NCI-H1092 (cell line): ENCODE measurements around the gene TNFRSF13B.
"Not testable (repeated sequence)": the region's sequence is repeated elsewhere in the genome, so short reads cannot be mapped to it uniquely, and the experiment has no call there.

Experiments
- DNase-seq: peaks from one replicate; lab custom pipeline; 2025; lab: John Stamatoyannopoulos, UW

Gene TNFRSF13B

DNA sequence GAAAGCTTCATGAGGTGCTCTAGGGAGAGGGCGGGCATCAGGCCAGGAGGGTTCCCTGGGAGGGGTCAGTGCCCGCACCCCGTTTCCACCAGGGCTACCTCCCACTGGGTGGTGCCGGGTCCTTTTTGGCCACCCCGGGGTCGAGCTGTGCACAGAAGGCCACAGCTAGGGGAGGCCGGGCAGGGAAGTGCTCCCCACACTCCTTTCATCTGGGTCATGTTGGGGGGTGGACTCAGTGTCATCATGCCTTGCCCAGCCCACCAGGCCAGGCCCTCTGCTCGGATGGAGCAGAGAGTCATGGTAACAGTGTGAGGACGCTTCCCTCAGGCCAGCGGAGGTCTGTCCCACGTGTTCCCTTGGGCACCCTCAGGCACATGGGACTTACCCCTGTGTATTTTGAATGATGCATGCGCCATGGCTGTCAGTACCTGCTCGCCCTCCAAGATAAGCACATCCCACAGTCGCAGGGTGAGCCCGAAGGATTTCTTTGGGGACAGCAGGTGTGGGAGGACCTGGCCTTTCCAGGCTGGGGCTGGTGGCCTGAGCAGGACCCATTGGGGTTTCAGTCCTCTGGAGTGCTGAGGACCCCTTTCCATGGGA, 46.4 kb downstream of the TNFRSF13B start:
- no peak for DNase-seq

DNA sequence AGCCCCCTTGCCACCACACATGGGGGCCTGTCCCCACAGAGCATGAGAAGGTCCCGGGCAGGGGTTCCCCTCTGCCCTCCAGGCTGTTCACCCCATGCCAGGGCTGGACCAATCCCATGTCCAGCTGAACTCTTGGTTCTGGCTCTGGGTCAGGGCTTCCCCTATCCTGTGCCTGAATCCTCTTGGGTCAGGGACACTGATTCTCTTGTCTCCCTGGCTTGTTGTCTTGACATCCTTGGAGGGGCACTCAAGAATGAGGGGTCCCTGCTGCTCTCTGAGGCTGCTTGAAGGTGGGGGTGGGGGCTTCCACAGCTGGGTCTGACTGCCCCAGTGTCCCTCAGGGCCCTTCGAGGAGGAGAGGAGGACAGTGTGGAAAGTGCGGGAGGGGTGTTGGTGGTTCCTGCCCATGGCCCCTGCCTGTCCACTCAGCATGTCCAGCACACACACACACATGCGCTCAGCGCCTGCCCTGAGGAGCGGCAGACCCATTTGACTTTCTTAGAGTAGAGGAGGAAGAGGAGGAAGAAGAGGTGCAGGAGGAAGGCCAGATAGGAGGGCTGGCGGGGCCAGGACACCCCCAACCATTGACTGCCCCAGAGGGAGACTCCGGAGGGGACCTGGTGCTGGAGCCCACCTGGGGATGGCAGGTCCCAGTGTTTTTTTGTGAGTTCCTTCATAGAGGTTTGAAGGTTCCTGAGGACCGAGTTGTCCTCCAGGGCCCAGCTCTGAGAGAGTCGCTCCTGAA, 47.0 kb downstream of the TNFRSF13B start:
- DNase-seq, result no peak

DNA sequence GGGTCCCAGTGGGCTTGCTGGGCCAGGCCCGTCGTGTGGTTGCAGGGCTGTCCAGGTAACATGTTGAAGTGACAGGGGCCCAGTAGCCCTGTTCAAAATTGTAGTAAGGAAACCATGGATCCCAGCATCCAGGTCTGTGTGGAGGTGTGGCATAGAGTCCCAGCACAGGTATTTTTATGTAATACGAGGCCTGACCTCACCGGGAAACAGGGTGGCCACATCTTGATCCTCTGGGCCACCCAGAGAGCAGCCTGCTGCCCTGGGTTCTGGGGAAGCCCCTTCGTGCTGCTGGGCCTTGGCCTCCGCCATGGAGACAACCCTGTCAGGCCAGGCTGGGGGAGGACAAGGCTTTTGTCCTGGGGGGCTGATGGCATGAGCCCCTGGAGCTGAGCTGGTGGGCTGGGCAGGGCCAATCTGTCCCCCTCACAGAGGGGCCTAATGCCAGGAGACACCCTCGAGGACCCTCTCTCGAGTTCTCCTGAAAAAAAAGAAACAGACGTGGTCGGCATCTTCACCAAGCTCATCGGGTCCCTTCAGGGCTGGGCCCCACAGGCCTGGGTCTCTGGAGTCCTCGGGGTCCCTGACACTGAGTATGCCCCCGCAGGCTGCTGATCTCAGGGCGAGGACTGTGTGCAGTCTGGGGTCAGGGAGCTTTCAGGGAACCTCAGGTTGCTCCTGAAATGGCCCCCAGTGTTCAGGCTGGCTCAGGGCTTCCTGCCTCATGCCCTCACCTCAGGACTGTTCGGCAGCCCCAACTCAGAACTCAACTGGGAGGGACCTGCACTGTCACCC, 47.8 kb downstream of the TNFRSF13B start:
- no peak for DNase-seq

DNA sequence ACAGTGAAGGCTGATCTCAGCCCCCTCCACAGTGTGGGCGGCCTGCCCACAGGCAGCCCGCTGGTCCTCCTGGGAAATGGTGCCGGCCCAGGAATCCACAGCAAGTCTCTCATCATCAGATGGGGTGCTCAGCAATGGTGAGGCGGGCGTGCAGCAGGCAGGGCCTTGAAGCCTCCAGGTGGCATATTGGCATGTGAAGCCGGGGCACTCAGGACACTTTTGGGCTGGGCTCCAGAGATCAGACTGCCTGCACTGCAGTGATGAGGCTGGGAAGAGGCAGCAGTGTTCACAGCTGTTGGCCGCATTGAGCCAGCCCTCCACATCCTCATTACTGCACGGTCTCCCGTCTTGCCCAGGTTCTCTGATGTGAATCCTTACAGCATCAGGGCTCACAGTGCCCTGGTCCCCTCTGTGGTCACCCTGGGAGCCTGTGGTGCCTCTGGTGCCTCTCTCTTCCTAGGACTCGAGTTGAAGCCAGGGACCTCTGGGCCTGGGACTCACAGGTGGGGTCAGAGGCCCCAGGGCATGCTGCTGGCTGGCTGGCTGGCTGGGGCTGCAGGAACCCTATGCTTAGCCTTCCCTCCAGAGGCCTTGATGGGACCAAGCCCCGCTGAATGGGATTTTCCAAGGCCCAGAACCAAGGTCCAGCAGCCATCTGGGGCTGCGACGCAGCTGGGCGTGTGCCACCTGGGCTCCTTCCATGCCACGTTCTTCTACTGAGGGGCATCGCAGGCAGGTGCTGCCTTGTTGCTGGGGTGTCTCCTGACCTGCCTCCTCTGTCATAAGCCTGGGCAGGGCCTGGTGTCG, 48.6 kb downstream of the TNFRSF13B start:
- DNase-seq, result no peak

DNA sequence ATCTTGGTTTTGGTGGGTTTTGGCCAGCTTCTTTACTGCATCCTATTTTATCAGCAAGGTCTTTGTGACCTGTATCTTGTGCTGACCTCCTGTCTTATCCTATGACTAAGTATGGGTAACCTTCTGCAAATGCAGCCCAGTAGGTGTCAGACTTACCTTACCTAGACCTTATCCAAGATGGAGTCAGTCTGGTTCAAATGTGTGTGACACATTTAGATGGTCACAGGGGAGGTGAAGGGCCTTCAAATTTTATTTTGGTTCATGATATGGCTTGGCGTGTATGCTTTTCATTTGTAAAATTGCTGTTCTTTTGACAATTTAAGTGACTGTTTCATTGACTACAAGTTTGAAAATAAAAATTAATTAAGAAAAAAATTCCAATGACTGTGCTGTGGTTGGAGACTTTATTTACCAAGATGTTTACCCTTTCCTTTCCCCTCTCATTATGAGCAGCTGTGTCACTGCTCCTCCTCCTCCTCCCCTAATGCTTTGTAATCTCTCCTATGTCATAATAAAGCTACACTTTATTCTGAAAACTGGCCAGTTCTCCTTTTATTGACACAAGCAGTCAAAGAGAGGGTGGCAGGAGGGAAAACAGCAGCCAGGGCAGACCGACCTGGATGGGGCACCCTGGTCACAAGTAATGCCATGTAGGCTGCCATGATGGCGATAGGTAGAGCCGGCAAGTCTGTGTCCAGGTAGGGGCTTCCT, 49.4 kb downstream of the TNFRSF13B start:
- DNase-seq, result no peak

DNA sequence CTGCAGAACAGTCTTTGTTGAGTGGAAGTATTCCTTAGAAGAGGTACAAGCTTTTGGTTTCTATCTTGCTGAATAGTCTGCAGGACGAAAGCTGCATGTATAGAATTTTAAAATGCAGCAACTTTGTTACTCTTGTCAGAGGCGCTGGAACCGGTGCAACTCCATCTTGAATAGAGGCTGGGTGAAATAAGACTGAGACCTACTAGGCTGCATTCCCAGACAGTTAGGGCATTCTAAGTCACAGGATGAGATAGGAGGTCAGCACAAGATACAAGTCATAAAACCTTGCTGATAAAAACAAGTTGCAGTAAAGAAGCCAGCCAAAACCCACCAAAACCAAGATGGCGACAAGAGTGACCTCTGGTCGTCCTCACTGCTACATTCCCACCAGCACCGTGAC, 50.5 kb downstream of the TNFRSF13B start:
- not testable (repeated sequence) for DNase-seq

DNA sequence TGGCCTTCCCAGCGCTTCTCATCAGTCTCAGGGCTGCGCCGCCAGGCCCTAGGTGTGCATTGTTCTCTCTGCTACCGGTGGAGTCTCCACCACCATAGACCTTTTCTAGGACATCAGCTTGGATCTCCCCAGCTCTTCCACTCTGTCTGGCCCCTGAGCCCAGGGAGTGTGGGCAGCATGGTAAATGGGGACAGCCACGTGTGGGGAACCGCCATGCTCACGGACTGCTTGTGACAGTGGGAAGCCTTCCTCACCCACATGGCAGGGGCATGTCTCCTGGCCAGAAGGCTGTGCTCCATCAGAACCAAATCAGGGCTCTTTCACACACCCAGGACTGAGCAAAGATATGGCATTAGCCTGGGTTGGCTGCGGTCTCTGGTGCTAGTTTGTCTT, 51.3 kb downstream of the TNFRSF13B start:
- DNase-seq, result no peak

DNA sequence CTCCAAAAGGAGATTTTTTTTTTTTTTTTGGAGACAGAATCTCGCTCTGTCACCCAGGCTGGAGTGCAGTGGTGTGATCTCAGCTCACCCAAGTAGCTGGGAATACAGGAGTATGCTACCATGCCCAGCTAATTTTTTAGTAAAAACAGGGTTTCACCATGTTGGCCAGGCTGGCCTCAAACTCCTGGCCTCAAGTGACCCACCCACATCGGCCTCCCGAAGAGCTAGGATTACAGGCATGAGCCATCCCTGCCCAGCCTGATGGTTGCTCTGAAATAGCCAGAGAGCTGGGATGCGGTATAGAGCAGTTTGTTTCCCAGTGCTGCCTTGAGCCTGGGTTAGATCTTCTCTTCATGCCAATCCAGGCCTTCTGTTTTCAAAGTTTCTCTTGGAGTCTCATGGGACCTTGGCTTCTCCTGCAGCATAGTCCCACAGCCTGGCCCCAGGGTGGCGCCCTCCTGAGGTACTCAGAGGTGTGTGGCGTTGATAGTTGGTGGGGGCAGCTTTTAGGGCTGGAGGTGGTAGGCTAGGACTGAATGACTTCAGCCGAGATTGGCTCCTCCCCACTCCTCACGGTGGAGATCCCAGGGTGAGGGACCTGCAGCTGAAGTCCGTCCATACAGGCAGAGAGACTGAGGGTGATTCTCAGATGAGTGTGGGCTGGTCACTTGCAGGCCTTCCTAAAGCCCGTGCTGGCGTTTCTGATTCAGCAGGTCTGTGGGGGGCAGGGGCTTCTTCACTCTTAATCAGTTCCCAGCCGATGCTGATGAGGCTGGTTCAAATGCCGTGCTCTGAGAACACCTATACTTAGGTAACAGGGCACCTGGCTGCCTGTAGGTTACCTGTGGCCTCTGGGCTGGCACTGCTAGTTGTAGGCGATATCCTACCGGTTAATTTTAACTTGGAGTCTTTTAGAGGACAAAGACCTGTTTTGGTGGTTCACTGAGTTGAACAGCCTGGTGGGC, 52.0 kb downstream of the TNFRSF13B start:
- DNase-seq, result no peak

DNA sequence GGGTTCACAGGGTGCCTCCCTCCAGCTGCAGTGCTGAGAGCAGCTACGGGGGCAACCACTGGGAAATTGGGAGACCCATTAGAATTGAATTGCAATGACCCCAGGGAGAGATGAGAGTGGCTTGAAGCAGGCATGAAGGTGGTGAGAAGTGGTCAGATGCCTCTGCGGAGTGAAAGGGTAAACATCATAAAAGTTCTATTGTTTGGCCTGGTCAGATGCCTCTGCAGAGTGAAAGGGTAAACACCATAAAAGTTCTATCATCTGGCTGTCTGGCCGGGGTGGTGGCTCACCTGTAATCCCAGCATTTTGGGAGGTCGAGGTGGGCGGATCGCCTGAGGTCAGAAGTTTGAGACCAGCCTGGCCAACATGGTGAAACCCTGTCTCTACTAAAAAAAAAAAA, 53.5 kb downstream of the TNFRSF13B start:
- DNase-seq, result no peak

DNA sequence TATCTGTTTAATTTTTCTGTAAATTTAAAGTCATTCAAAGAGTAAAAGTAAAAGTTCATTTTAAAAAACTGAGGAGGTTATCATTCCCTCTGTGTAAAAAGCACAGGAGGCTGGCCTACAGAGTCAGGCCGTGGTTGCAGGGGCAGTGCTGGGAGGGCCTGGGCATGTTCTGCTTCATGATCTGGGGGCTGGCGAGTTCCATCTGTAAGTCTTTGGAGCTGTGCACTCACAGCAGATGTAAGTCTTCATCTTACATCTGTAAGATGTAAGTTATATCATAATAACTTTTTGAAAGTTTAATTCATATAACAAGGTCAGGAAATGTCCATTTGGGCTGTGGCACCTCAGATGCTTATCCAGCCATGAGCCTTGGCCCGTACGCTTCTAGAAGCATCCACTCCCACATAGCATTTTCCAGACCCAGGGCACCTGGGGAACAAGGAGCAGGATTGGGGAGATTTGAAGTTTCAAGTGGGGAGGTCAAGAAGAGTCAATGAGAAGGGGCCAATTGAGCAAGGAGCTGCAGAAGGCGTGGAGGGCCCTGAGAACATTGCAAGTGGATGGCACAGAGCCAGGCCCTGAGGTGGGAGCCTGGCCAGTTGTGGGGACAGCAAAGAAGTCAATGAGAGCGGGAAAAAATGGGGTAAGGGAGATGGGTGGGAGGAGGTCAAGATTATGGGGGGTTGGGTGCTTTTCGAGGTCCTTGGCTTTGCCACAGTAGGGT, 54.1 kb downstream of the TNFRSF13B start:
- no peak for DNase-seq

DNA sequence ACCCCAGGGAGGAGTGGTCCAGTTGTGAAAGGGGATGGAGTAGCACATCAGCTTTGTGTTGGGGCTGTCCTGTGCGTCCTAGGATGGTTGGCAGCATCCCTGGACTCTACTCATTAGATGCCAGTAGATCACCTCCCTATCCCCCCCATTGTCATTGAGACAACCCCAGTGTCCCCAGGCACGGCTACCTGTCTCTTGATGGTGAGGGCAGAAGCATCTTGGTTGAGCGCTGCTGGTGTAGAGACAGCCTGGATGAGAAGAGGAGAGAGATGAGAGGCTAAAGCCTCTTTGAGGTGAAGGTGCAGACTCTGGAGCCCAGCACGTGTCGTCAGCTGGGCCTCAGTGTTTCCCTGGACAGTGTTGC, 55.4 kb downstream of the TNFRSF13B start:
- no peak for DNase-seq

DNA sequence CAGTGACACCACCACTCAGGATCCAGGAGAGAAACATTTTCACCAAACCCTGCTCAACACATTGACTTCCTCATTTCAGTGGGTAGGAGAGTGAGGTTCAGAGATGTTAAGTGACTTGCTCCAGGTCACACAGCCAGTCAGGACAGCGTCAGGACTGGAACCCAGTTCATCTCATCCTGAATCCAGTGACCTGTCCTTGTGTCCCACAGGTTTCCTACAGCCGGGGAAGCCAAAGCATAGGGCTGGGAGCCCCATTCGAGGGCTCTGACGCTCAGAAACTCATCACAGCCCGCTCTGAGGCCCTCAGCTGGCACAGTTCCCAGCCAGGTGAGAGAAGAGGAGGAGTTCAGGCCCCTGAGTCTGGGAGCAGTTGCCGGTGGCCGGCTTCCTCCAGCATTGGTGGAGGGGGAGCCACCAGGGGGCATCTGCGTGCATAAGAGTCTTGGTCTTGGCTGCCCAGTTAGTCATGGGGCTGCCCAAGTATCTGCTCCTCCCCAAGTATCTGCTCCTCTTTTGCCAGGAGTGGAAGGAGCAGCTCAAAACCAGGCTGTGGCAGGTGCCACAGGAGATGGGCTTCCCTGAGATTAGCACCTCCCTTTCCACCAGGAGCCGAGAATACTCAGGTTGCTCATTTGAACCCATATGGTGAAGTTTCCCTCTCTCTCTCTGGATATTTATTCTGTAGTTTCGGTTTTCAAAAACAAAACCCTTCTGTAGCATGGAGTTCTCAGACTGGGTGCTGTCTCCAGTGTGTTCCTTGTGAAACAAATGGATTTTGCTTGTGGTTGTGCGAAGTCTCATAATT, 56.0 kb downstream of the TNFRSF13B start:
- DNase-seq, result no peak

DNA sequence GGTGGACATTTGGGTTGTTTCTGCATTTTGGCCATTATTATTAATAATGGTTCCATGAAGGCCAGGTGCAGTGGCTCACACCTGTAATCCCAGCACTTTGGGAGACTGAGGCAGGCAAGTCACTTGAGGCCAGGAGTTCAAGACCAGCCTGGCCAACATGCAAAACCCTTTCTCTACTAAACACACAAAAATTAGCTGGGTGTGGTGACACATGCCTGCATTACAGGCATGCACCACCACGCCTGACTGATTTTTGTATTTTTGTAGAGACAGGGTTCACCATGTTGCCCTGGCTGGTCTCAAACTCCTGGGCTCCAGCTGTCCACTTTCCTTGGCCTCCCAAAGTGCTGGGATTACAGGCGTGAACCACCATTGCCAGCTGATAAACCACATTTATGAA, 58.5 kb downstream of the TNFRSF13B start:
- DNase-seq, result no peak

DNA sequence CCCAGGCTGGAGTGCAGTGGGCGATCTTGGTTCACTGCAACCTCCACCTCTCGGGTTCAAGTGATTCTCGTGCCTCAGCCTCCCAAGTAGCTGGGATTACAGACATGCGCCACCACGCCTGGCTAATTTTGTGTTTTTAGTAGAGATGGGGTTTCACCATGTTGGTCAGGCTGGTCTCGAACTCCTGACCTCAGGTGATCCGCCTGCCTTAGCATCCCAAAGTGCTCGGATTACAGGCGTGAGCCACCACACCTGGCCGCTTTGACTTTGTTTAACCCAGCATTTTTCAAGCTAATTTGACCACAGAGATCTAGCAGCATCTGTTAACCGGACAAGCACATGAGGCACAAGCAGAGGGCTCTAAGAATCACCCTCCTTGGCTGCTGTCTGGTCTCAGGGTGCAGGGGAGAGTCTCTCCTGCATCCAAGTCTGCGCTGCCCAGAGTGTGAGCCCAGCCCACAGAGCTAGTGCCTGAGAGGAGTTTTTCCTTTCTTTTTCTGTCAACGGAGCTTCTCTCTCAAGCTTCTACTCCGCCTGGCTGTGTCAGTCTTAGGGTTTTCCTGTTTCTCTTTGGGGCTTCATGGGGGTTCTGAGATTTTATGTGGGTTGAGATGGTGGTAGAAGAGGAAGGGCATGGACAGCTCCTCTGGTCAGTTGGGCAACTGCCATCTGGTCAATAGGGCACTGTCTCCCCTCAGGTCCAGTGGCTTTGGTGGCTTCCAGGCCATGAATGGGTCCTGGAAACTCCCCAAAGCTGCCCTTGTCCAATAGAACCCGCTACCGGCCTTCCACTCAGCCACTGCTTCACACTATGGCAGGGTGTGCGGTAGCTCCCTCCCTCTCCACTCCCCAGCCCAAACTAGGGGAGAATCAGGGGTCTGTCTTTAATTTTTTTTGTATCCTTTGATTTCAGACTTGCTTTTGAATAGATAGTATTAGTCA, 59.6 kb downstream of the TNFRSF13B start:
- no peak for DNase-seq

DNA sequence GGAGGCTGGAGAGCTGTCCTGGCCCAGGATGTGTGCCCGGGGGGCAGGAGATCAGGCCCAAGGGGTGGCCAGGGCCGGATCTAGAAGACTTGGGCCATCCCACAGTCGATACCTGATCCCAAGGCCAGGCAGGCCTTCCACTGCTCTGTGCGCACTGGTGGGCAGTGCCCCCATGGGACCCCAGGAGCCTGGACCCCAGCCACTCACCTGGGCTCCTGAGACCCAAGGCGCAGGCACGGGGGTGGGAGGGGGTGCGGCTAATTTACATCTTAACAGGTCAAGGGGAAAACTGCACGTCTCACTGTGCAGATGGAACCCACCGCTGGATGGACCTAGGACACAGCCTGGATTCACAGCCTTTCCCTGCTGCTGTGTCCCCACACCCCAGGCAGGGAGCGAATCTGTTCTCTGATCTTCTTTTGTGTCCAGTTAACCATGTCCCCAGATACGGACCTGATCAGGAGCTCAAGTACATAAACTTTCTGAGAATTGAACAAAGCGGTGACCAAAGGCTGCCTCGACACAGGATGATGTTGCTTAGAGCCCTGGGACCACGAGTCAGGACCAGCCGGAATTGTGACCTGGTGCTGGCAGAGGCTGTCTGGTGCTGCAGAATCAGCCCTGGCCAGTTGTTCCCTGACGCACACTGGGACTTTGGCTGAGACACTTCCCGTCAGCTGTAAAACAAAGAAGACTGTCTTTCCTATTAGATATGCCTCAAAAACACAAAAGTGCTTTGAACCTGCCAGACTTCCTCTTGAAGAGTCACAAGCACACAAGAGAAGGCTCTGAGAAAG, 60.6 kb downstream of the TNFRSF13B start:
- no peak for DNase-seq

DNA sequence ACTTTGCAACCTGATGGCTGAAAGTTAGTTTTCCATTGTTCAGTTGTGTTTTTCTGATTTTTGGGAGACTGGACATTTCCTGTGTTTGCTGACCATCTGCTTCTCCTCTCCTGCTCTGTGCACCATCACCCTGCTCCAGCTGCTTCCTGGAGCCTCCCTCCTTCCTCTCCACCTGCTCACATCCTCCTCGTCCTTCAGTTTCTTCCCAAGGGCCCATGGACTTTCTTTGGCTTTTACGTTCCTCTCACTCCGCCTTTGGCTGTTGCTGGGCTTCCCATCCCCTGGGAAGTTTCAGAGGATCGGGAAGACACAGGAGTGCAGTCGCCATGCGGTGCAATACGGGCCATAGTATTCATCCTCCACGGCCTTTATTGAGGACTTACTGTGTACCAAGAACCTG, 61.6 kb downstream of the TNFRSF13B start:
- no peak for DNase-seq
